ENCODE measurements around the gene MPEG1. TPM values are rescaled to one million over a fixed set of nuclear protein-coding genes. Genes with fewer than 3 reads are reported as not detected.

Gene MPEG1
- total RNA-seq: under 1 TPM in 1 of 2 donors, not detected in 1; 0.11 TPM

DNA sequence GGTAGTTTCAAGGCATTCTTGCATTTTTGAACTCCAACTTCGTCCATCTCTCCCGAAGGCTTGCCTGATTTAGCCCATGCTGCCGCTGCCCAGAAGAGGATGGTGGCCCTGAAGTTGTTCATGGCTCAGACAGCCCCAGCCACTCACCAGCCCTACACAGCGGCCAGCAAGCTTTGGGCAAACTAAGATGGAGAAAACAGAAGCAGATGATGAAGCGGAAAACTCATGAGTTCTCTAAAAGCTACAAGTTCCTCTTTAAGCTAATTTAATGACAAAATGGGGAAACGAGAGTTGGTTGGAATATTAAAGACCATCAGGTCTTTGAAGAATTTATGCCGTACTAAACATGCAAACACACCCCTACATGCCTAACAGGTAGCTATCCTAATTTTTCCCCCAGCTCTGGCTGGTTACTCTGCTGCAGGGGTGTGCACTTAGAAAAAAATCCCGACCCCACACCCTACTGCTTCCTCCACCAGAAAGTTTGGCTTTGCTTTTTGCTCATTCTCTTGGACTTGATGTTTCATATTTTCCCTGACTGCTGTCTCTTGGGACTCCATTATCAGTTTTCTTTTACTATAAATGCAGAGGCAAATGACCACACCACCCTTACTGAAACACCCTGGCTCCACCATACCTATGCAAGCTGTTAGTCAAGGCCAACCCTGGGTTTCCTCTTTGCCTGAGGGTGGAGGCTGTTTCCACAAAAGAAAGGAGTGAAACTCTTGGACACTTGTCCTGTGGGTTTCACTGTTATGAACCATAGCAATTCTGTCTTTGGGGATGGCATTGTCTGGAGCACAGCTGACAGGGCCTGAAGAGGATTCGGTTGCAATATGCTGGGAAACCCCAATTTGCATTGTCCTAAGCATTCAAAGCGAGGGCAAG is at the start of gene MPEG1:
Gene MPEG1 (minus strand): TSS at position 184 of the 888 bp plus-strand sequence. CDS start 62 bp downstream, at position 122.
- peaks cover 1 to 16% of the 10 kb centered on the region in 2 donors for H3K4me1 Mint-ChIP-seq (ENCODE audit: low read depth in 2 of 2)
- no peaks in the 10 kb centered on the region for H3K36me3 Mint-ChIP-seq
- H3K4me3 Mint-ChIP-seq: no peak within 1 kb of the TSS
- H3K27ac Mint-ChIP-seq: no peak within 1 kb of the TSS
- no peak for ATAC-seq
- H3K9me3 Mint-ChIP-seq: no peaks in the 10 kb centered on the region
- H3K27me3 Mint-ChIP-seq: peaks cover 7 to 12% of the 10 kb centered on the region in 2 donors
- no peak for DNase-seq (ENCODE audit: low spot score)

GRCh38 chr11:59262177-59262818 is 49.6 kb upstream of the MPEG1 start:
- no peak for ATAC-seq
- Mint-ChIP-seq H3K4me3 (no peak overlapping the region), H3K27ac (no peak overlapping the region), H3K27me3 (no peaks in the 10 kb centered on the region), H3K4me1 (ENCODE audit: low read depth in 2 of 2) (no peaks in the 10 kb centered on the region), H3K9me3 (no peaks in the 10 kb centered on the region), H3K36me3 (no peaks in the 10 kb centered on the region)
- no peak for DNase-seq (ENCODE audit: low spot score)

- Mint-ChIP-seq H3K4me3 (no peak overlapping the region), H3K27ac (no peak overlapping the region), H3K27me3 (no peaks in the 10 kb centered on the region), H3K4me1 (ENCODE audit: low read depth in 2 of 2) (no peaks in the 10 kb centered on the region), H3K36me3 (no peaks in the 10 kb centered on the region), H3K9me3 (no peaks in the 10 kb centered on the region)
- ATAC-seq: no peak
- DNase-seq (ENCODE audit: low spot score): no peak
These were observed 48.4 kb upstream of the MPEG1 start for GRCh38 chr11:59261150-59261549.

DNA sequence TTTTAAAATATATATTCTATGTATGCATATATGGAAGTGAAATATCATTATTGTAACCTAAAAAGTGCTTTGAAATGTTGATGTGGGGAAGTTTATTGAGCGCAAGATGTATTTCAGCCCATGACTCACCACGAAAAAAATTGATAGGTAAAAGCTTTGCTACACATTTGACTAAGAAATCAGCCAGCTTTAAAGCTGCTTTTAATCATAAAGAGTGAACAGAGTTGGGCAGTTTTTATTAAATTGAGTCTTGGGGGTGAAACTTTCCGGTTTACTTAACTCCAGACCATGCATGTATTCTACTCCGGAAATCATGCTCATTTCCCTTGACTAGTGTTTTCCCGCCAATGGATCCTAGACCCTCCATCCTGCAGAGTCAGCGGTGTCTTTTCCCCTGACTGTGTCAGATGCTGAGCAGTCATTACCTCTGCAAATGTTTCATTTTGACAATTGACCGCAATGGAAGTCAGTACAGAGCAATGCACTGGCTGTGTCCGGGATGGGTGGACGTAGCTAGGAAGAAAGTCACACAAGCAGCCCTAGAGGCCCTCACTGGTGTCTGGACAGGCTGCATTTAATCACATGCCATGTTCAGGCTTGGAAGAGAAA is 47.2 kb upstream of the MPEG1 start:
- peaks cover 0 to 2% of the 10 kb centered on the region in 2 donors for H3K27me3 Mint-ChIP-seq
- DNase-seq (ENCODE audit: low spot score) (no peak), ATAC-seq (no peak)
- H3K9me3 Mint-ChIP-seq: no peaks in the 10 kb centered on the region
- H3K4me1 Mint-ChIP-seq (ENCODE audit: low read depth in 2 of 2): no peaks in the 10 kb centered on the region
- no peaks in the 10 kb centered on the region for H3K36me3 Mint-ChIP-seq
- H3K4me3 Mint-ChIP-seq: no peak overlapping the region
- H3K27ac Mint-ChIP-seq: no peak overlapping the region

DNA sequence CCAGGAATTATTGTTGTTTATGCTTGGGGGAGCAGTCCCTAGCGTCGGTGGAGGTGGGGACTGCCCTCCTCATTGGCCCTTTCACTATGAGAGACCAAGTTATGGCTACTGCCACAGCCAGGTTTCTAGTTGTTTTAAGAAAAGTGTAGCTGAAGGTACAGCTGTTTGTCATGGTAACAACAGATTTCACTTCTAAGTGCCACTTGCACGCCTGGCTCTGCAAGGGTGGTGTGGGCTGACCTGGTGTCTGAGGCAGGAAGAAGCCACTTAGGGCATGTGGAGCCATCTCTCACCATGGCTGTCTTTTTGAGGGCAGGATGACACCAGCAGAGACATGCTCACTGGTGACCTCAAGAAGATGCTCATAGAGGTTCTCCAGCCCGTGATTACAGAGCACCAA is 46.3 kb upstream of the MPEG1 start:
- Mint-ChIP-seq H3K4me3 (no peak overlapping the region), H3K4me1 (ENCODE audit: low read depth in 2 of 2) (no peaks in the 10 kb centered on the region), H3K36me3 (no peaks in the 10 kb centered on the region), H3K27ac (no peak overlapping the region), H3K27me3 (peaks cover 0 to 8% of the 10 kb centered on the region in 2 donors), H3K9me3 (no peaks in the 10 kb centered on the region)
- no peak for DNase-seq (ENCODE audit: low spot score)
- ATAC-seq: no peak

- no peak overlapping the region for H3K4me3 Mint-ChIP-seq
- no peak for DNase-seq (ENCODE audit: low spot score)
- H3K36me3 Mint-ChIP-seq: no peaks in the 10 kb centered on the region
- no peaks in the 10 kb centered on the region for H3K9me3 Mint-ChIP-seq
- no peak for ATAC-seq
- peaks cover 0 to 5% of the 10 kb centered on the region in 2 donors for H3K4me1 Mint-ChIP-seq (ENCODE audit: low read depth in 2 of 2)
- peaks cover 3 to 8% of the 10 kb centered on the region in 2 donors for H3K27me3 Mint-ChIP-seq
- H3K27ac Mint-ChIP-seq: no peak overlapping the region
These were observed 42.6 kb upstream of the MPEG1 start for GRCh38 chr11:59255281-59255680.

GRCh38 chr11:59254286-59254685 is 41.6 kb upstream of the MPEG1 start:
- H3K36me3 Mint-ChIP-seq: no peaks in the 10 kb centered on the region
- H3K4me1 Mint-ChIP-seq (ENCODE audit: low read depth in 2 of 2): peaks cover 0 to 5% of the 10 kb centered on the region in 2 donors
- no peak overlapping the region for H3K4me3 Mint-ChIP-seq
- DNase-seq (ENCODE audit: low spot score) (no peak), ATAC-seq (no peak)
- H3K27ac Mint-ChIP-seq: no peak overlapping the region
- H3K9me3 Mint-ChIP-seq: no peaks in the 10 kb centered on the region
- peaks cover 4 to 8% of the 10 kb centered on the region in 2 donors for H3K27me3 Mint-ChIP-seq

DNA sequence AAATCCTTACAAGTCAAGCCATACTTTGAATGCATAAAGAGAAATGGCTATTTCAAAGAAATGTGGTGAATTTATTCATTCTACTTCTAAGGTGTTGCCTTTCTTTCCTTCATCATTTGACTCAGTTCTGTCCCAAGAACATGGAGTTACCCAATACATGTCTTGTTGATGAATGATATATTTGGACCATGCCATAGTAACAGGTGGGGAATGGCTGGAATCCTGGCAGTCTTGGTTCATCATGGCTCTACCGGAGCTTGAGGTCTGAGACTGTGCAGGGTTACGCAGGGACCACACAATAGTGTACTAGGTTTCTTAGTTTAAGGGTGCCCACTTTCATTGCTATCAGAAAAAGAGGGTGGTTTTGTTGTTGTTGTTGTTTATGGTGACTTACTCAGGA is 40.3 kb upstream of the MPEG1 start:
- H3K36me3 Mint-ChIP-seq: no peaks in the 10 kb centered on the region
- ATAC-seq: no peak
- peaks cover 4 to 8% of the 10 kb centered on the region in 2 donors for H3K27me3 Mint-ChIP-seq
- H3K27ac Mint-ChIP-seq: no peak overlapping the region
- no peak for DNase-seq (ENCODE audit: low spot score)
- peaks cover 9 to 14% of the 10 kb centered on the region in 2 donors for H3K4me1 Mint-ChIP-seq (ENCODE audit: low read depth in 2 of 2)
- no peak overlapping the region for H3K4me3 Mint-ChIP-seq
- H3K9me3 Mint-ChIP-seq: no peaks in the 10 kb centered on the region

DNA sequence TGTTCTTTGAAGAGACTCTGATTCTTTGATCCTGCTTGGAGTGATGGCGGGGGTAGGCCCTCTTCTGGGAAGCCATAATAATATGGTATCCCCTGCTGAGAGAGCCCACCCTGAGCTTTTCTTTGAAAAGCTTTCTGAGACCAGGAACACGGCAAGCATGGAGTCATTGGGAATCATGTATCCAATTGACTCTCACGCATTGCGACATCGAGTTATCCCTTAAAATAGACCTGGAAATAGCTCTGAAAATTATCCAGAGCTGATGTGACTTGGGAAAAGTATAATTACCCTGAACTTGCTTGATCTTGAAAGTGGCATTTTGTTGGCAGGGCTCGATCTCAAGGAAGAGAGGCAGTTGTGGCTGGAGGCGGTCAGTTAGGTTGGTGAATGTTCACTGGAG is 36.8 kb upstream of the MPEG1 start:
- Mint-ChIP-seq H3K27ac (no peak overlapping the region), H3K36me3 (no peaks in the 10 kb centered on the region), H3K27me3 (peaks cover 1 to 4% of the 10 kb centered on the region in 2 donors), H3K9me3 (no peaks in the 10 kb centered on the region), H3K4me1 (ENCODE audit: low read depth in 2 of 2) (peaks cover 24 to 28% of the 10 kb centered on the region in 2 donors), H3K4me3 (no peak overlapping the region)
- DNase-seq (ENCODE audit: low spot score) (no peak), ATAC-seq (no peak)

- ATAC-seq (no peak), DNase-seq (ENCODE audit: low spot score) (no peak)
- H3K36me3 Mint-ChIP-seq: no peaks in the 10 kb centered on the region
- peaks cover 24 to 28% of the 10 kb centered on the region in 2 donors for H3K4me1 Mint-ChIP-seq (ENCODE audit: low read depth in 2 of 2)
- no peak overlapping the region for H3K4me3 Mint-ChIP-seq
- peak overlapping the region in 1 of 2 donors; percentile 9 for H3K27ac Mint-ChIP-seq
- H3K27me3 Mint-ChIP-seq: peaks cover 0 to 4% of the 10 kb centered on the region in 2 donors
- H3K9me3 Mint-ChIP-seq: no peaks in the 10 kb centered on the region
These were observed 35.0 kb upstream of the MPEG1 start for GRCh38 chr11:59247531-59248227.

DNA sequence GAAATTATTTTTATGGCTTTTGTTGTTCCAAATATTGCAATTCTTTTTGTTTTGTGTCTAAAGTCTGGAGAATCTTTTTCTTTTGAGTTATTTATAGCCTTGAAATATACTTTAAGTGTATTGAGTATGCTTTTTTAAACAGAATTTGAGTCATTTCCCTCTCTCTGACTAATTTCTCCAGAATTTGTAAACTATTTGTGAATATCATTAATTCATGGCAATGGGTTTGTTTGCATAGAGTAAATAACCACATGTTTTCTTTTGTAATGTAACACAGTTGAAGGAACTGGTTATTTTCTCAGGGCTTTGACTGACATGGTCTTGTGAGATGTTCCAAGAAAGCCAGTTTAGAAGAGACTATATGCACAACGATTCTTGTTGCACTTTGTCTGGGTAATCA is 30.9 kb upstream of the MPEG1 start:
- Mint-ChIP-seq H3K36me3 (peaks cover 4% of the 10 kb centered on the region), H3K4me3 (no peak overlapping the region), H3K9me3 (no peaks in the 10 kb centered on the region), H3K4me1 (ENCODE audit: low read depth in 2 of 2) (peaks cover 18 to 20% of the 10 kb centered on the region in 2 donors), H3K27ac (no peak overlapping the region), H3K27me3 (no peaks in the 10 kb centered on the region)
- ATAC-seq (no peak), DNase-seq (ENCODE audit: low spot score) (no peak)

DNA sequence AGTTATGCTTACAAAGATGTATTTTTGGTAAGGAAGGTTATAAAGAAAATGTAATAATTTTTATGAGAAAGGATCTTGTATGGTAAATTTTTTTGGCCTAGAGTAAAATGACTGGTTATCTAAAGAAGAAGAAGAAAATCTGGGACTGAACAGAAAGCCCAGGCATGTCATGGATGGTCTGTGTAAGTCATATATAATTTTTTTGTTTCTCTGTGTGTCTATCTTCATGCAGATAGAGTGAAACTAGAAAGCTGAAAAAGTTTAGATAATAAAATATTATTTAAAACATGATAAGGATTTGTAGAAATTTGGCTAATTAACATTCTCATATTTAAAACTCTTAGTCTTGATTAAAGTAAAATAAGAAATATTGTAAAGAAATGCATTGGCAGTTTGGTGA is 27.6 kb upstream of the MPEG1 start:
- peaks cover 8 to 16% of the 10 kb centered on the region in 2 donors for H3K27me3 Mint-ChIP-seq

GRCh38 chr11:59226396-59226795 is 13.7 kb upstream of the MPEG1 start:
- H3K4me3 Mint-ChIP-seq: no peak overlapping the region
- peaks cover 5% of the 10 kb centered on the region for H3K36me3 Mint-ChIP-seq
- DNase-seq (ENCODE audit: low spot score) (no peak), ATAC-seq (no peak)
- H3K9me3 Mint-ChIP-seq: peaks cover 2% of the 10 kb centered on the region
- no peak overlapping the region for H3K27ac Mint-ChIP-seq
- peaks cover 9 to 18% of the 10 kb centered on the region in 2 donors for H3K27me3 Mint-ChIP-seq
- H3K4me1 Mint-ChIP-seq (ENCODE audit: low read depth in 2 of 2): peaks cover 9 to 13% of the 10 kb centered on the region in 2 donors

More for the DNA sequence above, 27.6 kb upstream of the MPEG1 start:
- H3K4me1 Mint-ChIP-seq (ENCODE audit: low read depth in 2 of 2): no peaks in the 10 kb centered on the region
- DNase-seq (ENCODE audit: low spot score) (no peak), ATAC-seq (no peak)
- H3K27ac Mint-ChIP-seq: no peak overlapping the region
- peaks cover 3% of the 10 kb centered on the region for H3K9me3 Mint-ChIP-seq
- H3K36me3 Mint-ChIP-seq: peaks cover 12% of the 10 kb centered on the region
- H3K4me3 Mint-ChIP-seq: no peak overlapping the region
